Measurements from ENCODE around the gene RNF175. TPM values are rescaled to one million over a fixed set of nuclear protein-coding genes. Genes with fewer than 3 reads are reported as not detected.

Gene RNF175
- total RNA-seq, 1 experiment from 2014 or later, result not detected

DNA sequence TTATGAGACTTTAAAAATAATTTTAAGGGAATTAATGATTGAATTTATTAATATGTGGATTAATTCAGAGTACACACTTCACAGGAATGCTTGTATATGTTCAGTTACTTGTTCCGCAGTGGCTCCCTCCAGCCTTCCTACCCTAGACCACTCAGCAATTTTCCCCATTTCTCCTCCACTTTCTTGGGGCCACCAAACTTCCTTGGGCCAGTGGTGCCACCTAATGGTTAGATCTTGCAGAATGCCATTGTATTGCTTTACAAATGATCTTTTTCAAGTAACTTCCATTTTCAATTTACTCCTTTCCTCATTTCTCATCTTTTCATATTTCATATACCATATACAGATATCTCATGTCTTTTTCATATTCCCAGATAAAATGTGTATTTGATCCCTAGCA is 3.6 kb upstream of the RNF175 start:
- Histone ChIP-seq H3K79me2 (ENCODE audit: low read depth) (no peaks in the 10 kb centered on the region), H3K4me2 (no peak overlapping the region), H4K20me1 (ENCODE audit: insufficient read depth) (no peaks in the 10 kb centered on the region), H3K27ac (no peak overlapping the region), H3K4me3 (no peak overlapping the region), H3F3A (ENCODE audit: insufficient read depth, low read depth) (no peaks in the 10 kb centered on the region), H3K27me3 (ENCODE audit: insufficient read depth, low read depth) (no peaks in the 10 kb centered on the region), H2AFZ (no peak overlapping the region), H3K9me3 (ENCODE audit: insufficient read depth, low read depth) (no peaks in the 10 kb centered on the region), H3K4me1 (replicated peaks; ENCODE audit: insufficient read depth) (no peaks in the 10 kb centered on the region), H3K9me2 (ENCODE audit: insufficient read depth) (no peaks in the 10 kb centered on the region), H3K36me3 (ENCODE audit: low read depth) (no peaks in the 10 kb centered on the region)
- intact Hi-C loops (cut with micrococcal nuclease; ENCODE audit: unreplicated experiment), result no loop called here
- no TSS peak for BruUV-seq (replicated peaks)
- DNase-seq, result no peak
- ChIA-PET CTCF (no interaction called here), POLR2A (ENCODE audit: unreplicated experiment) (no interaction called here)
- TF ChIP-seq, protein P1, sequence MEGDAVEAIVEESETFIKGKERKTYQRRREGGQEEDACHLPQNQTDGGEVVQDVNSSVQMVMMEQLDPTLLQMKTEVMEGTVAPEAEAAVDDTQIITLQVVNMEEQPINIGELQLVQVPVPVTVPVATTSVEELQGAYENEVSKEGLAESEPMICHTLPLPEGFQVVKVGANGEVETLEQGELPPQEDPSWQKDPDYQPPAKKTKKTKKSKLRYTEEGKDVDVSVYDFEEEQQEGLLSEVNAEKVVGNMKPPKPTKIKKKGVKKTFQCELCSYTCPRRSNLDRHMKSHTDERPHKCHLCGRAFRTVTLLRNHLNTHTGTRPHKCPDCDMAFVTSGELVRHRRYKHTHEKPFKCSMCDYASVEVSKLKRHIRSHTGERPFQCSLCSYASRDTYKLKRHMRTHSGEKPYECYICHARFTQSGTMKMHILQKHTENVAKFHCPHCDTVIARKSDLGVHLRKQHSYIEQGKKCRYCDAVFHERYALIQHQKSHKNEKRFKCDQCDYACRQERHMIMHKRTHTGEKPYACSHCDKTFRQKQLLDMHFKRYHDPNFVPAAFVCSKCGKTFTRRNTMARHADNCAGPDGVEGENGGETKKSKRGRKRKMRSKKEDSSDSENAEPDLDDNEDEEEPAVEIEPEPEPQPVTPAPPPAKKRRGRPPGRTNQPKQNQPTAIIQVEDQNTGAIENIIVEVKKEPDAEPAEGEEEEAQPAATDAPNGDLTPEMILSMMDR (conservative IDR thresholded peaks at IDR 0.05), result peak; percentile 35; the same call in 1 of the 2 replicates
- no peak for TF ChIP-seq EZH2 (IDR thresholded peaks at IDR 0.05; ENCODE audit: low read depth)

DNA sequence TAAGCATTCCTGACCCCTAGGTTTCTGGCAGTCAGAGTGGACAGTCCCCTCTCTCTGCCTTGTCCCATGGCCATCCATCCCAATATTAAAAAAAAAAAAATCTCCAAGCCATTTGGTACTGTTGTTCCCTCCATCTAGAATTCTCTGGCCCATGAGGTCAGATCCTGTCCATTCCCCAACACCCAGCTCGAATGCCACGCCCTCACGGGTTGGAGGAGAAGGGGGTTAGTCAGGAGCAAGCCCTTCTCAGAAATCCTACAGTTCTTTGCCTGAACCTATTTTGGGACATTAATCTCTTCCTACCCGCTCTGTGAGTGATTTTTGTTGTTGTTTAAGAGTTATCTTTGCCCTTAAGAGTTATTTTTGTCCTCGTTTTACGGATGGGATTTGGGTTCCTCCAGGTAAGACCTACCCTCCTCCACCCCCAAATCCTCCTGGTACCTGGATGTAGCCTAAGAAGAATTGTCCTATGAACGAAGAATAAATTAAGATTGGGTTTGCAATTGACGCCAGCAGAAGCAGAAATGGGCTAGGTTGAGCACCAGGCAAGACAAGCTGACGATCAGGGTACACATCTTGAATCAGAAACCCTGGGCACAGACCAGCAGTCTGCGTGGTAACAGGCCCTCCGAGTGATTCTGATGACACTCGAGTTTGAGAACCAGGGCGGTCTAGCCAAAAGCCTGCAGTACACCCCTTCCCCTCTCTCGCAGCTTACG is 977 bp downstream of the RNF175 start:
- CTCF ChIA-PET, result no interaction called here
- Histone ChIP-seq H2AFZ (no peak overlapping the region), H3K4me2 (no peak overlapping the region), H3K9me3 (ENCODE audit: insufficient read depth, low read depth) (no peaks in the 10 kb centered on the region), H3K79me2 (ENCODE audit: low read depth) (no peaks in the 10 kb centered on the region), H3K27me3 (ENCODE audit: insufficient read depth, low read depth) (no peaks in the 10 kb centered on the region), H3K27ac (no peak overlapping the region), H3F3A (ENCODE audit: insufficient read depth, low read depth) (no peaks in the 10 kb centered on the region), H3K4me3 (no peak overlapping the region), H3K4me1 (replicated peaks; ENCODE audit: insufficient read depth) (no peaks in the 10 kb centered on the region), H3K36me3 (ENCODE audit: low read depth) (no peaks in the 10 kb centered on the region), H4K20me1 (ENCODE audit: insufficient read depth) (no peaks in the 10 kb centered on the region), H3K9me2 (ENCODE audit: insufficient read depth) (no peaks in the 10 kb centered on the region)
- no peak for DNase-seq
- intact Hi-C loops (cut with micrococcal nuclease; ENCODE audit: unreplicated experiment), result no loop called here
- POLR2A ChIA-PET (ENCODE audit: unreplicated experiment), result no interaction called here
- no TSS peak for BruUV-seq (replicated peaks)
- TF ChIP-seq, protein P1 (conservative IDR thresholded peaks at IDR 0.05), result no peak
- TF ChIP-seq EZH2 (IDR thresholded peaks at IDR 0.05; ENCODE audit: low read depth), result no peak

DNA sequence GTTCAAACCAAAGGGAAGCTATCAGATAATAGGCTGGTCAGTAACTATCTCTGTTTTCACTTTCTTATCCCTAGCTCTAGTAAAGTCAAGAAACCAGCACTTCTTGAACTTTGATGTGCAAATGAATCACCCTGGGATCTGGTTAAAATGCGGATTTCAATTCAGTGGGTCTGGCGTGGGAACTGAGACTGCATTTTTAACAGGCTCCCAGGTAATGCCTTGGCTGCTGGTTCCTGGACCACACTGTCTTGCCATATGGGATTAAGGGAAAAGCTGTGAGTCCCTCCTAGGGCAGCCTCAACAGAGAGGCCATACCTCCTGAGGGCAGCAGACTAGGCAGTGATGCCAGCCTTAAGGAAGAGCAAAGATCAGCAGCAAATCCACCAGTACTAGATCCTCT is 1.7 kb downstream of the RNF175 start:
- H3K79me2 ChIP-seq (ENCODE audit: low read depth), result no peaks in the 10 kb centered on the region
- no peaks in the 10 kb centered on the region for H4K20me1 ChIP-seq (ENCODE audit: insufficient read depth)
- H3K9me3 ChIP-seq (ENCODE audit: insufficient read depth, low read depth), result no peaks in the 10 kb centered on the region
- TF ChIP-seq, protein P1 (conservative IDR thresholded peaks at IDR 0.05), result no peak
- TF ChIP-seq EZH2 (IDR thresholded peaks at IDR 0.05; ENCODE audit: low read depth), result no peak
- no peaks in the 10 kb centered on the region for H3F3A ChIP-seq (ENCODE audit: insufficient read depth, low read depth)
- H3K27ac ChIP-seq, result no peak overlapping the region
- no peak overlapping the region for H3K4me2 ChIP-seq
- no peak overlapping the region for H3K4me3 ChIP-seq
- ChIA-PET POLR2A (ENCODE audit: unreplicated experiment) (no interaction called here), CTCF (no interaction called here)
- H3K27me3 ChIP-seq (ENCODE audit: insufficient read depth, low read depth), result no peaks in the 10 kb centered on the region
- no TSS peak for BruUV-seq (replicated peaks)
- intact Hi-C loops (cut with micrococcal nuclease; ENCODE audit: unreplicated experiment), result no loop called here
- H2AFZ ChIP-seq, result no peak overlapping the region
- no peaks in the 10 kb centered on the region for H3K4me1 ChIP-seq (replicated peaks; ENCODE audit: insufficient read depth)
- no peaks in the 10 kb centered on the region for H3K9me2 ChIP-seq (ENCODE audit: insufficient read depth)
- DNase-seq, result no peak
- H3K36me3 ChIP-seq (ENCODE audit: low read depth), result no peaks in the 10 kb centered on the region
